HepG2 (cell line): Measurements from ENCODE around the gene ELMOD3. TPM values are rescaled to one million over a fixed set of nuclear protein-coding genes. Genes with fewer than 3 reads are reported as not detected.
A peak's percentile ranks its signal among the peaks of the same experiment; 100 is the strongest.

Experiments used
- POLR2AphosphoS5 ChIP-seq: IDR thresholded peaks from 2 replicates; pipeline ENCODE4 v1.6.1; 2012; ENCODE audit warnings: low read depth, low read length
- TEAD2 ChIP-seq: sonication (generic); formaldehyde crosslinking; IDR thresholded peaks from 2 replicates; pipeline ENCODE4 v1.9.0; 2021; ENCODE audit warnings: missing genetic modification reagents
- ZFX ChIP-seq: sonication (generic); formaldehyde crosslinking; IDR thresholded peaks from 2 replicates; pipeline ENCODE4 v1.4.0; 2020; ENCODE audit warnings: mild to moderate bottlenecking, low read depth, missing genetic modification reagents, moderate library complexity
- ZNF317 ChIP-seq: sonication (generic); formaldehyde crosslinking; IDR thresholded peaks from 2 replicates; pipeline ENCODE4 v1.5.0; 2020; ENCODE audit warnings: mild to moderate bottlenecking, missing genetic modification reagents
- ZNF496 ChIP-seq: sonication (generic); formaldehyde crosslinking; IDR thresholded peaks from 2 replicates; pipeline ENCODE4 v1.8.1; 2023; ENCODE audit warnings: mild to moderate bottlenecking, moderate library complexity, missing genetic modification reagents; ENCODE audit not compliant: insufficient replicate concordance
- polyA plus RNA-seq, 8 experiments: library from polyadenylated mRNA; depleted of rRNA in 3 of 8; stranded (reverse) in 7 of 8; unstranded in 1 of 8; fragments of >200 nt; fragmentation: Illumina TruSeq in 4 of 8; extraction: Trizol in 4 of 8; gene quantifications; 2 replicates each; pipeline versions ENCODE4 v1.2.1 to v1.2.3, GENCODE V29; 2011 to 2016; ENCODE audit warnings: low read depth in 4 of 8, missing spikeins in 1 of 8, mixed read lengths in 1 of 8; ENCODE audit not compliant: insufficient read depth in 1 of 8
- total RNA-seq, 5 experiments: library from RNA; depleted of rRNA; stranded (reverse); fragments of >200 nt; fragmentation: Illumina TruSeq; extraction: Trizol; gene quantifications; 2 replicates each; pipeline ENCODE4 v1.2.3, GENCODE V29; 2016; ENCODE audit warnings: low read depth in 1 of 5
- TF ChIP-seq, protein P1 (sequence below): sonication (generic); formaldehyde crosslinking; IDR thresholded peaks from 2 replicates; pipeline ENCODE4 v1.5.0; 2020; ENCODE audit warnings: missing genetic modification reagents, mild to moderate bottlenecking, borderline replicate concordance
- TF ChIP-seq, protein P2 (sequence below): sonication (generic); formaldehyde crosslinking; conservative IDR thresholded peaks from 2 replicates; pipeline ENCODE4 v1.8.0; 2022; ENCODE audit warnings: low read depth, missing genetic modification reagents
- TF ChIP-seq, protein P3 (sequence below): sonication (generic); formaldehyde crosslinking; IDR thresholded peaks from 2 replicates; pipeline ENCODE4 v1.5.1; 2020; ENCODE audit warnings: mild to moderate bottlenecking, missing genetic modification reagents
- TF ChIP-seq, protein P4 (sequence below): sonication (generic); formaldehyde crosslinking; IDR thresholded peaks from 2 replicates; pipeline ENCODE4 v1.4.0; 2020; ENCODE audit warnings: missing genetic modification reagents
- TF ChIP-seq, protein P5 (sequence below): sonication (generic); formaldehyde crosslinking; IDR thresholded peaks from 2 replicates; pipeline ENCODE4 v1.4.0; 2020; ENCODE audit warnings: mild to moderate bottlenecking, missing genetic modification reagents

The ELMOD3 gene
- total and polyA plus RNA-seq, 2 of the 13 experiments (the other 11 are each of a cell fraction or from before 2014, with no cell fraction given), result 13.3 to 19.5 TPM

DNA sequence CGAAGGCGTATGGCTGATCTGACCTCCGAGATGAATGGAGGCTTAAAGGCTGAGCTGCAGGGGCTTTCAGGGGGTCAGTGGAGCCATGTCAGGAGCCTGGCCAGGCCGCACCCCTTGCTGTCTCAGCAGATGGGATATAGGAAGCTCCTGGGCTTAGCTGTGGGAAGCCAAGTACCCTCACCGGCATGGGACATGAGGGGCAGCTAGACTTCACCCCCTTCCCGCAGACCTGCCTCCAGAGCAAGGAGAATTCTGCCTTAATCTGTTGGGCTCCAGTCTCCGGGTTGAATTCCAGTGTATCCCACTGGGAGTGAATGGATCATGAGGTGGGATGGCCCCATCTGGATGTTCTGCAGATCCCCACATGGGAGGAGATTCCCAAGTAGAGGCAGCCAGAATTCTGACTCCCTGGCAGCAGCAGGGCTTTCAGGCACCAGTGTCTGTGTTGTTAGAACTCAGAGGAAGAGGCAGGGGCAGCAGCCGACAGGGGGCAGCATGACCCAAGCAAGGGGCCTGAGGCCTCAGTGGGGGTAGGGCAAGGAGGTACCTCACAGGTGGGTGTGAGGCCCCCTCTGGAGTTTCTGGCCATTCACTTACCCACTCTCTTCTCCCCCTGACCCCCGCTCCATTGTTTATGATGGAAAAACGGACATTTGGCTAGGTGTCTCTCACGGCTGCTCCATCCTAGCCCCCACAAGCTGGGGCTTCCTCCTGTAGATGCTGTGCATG is 36.5 kb downstream of the ELMOD3 start (continued):
- TF ChIP-seq, protein P1, sequence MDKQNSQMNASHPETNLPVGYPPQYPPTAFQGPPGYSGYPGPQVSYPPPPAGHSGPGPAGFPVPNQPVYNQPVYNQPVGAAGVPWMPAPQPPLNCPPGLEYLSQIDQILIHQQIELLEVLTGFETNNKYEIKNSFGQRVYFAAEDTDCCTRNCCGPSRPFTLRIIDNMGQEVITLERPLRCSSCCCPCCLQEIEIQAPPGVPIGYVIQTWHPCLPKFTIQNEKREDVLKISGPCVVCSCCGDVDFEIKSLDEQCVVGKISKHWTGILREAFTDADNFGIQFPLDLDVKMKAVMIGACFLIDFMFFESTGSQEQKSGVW (CRISPR knock-in tag), result no peak
- TF ChIP-seq, protein P2, sequence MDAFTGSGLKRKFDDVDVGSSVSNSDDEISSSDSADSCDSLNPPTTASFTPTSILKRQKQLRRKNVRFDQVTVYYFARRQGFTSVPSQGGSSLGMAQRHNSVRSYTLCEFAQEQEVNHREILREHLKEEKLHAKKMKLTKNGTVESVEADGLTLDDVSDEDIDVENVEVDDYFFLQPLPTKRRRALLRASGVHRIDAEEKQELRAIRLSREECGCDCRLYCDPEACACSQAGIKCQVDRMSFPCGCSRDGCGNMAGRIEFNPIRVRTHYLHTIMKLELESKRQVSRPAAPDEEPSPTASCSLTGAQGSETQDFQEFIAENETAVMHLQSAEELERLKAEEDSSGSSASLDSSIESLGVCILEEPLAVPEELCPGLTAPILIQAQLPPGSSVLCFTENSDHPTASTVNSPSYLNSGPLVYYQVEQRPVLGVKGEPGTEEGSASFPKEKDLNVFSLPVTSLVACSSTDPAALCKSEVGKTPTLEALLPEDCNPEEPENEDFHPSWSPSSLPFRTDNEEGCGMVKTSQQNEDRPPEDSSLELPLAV (CRISPR knock-in tag), result no peak
- TF ChIP-seq, protein P3, sequence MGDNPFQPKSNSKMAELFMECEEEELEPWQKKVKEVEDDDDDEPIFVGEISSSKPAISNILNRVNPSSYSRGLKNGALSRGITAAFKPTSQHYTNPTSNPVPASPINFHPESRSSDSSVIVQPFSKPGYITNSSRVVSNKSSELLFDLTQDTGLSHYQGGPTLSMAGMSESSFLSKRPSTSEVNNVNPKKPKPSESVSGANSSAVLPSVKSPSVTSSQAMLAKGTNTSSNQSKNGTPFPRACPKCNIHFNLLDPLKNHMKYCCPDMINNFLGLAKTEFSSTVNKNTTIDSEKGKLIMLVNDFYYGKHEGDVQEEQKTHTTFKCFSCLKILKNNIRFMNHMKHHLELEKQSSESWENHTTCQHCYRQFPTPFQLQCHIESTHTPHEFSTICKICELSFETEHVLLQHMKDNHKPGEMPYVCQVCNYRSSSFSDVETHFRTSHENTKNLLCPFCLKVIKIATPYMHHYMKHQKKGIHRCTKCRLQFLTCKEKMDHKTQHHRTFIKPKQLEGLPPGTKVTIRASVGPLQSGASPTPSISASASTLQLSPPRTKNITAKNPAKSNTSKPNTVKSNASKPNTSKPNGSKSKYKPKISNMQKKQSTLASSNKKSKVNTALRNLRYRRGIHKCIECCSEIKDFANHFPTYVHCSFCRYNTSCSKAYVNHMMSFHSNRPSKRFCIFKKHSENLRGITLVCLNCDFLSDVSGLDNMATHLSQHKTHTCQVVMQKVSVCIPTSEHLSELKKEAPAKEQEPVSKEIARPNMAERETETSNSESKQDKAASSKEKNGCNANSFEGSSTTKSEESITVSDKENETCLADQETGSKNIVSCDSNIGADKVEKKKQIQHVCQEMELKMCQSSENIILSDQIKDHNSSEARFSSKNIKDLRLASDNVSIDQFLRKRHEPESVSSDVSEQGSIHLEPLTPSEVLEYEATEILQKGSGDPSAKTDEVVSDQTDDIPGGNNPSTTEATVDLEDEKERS, result no peak
- TF ChIP-seq ZNF317 (CRISPR knock-in tag), result no peak
- TF ChIP-seq, protein P4, sequence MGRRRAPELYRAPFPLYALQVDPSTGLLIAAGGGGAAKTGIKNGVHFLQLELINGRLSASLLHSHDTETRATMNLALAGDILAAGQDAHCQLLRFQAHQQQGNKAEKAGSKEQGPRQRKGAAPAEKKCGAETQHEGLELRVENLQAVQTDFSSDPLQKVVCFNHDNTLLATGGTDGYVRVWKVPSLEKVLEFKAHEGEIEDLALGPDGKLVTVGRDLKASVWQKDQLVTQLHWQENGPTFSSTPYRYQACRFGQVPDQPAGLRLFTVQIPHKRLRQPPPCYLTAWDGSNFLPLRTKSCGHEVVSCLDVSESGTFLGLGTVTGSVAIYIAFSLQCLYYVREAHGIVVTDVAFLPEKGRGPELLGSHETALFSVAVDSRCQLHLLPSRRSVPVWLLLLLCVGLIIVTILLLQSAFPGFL (CRISPR knock-in tag), result no peak
- TF ChIP-seq ZFX (CRISPR knock-in tag), result peak; percentile 64; the same call in 1 of the 2 replicates
- TF ChIP-seq, protein P5, sequence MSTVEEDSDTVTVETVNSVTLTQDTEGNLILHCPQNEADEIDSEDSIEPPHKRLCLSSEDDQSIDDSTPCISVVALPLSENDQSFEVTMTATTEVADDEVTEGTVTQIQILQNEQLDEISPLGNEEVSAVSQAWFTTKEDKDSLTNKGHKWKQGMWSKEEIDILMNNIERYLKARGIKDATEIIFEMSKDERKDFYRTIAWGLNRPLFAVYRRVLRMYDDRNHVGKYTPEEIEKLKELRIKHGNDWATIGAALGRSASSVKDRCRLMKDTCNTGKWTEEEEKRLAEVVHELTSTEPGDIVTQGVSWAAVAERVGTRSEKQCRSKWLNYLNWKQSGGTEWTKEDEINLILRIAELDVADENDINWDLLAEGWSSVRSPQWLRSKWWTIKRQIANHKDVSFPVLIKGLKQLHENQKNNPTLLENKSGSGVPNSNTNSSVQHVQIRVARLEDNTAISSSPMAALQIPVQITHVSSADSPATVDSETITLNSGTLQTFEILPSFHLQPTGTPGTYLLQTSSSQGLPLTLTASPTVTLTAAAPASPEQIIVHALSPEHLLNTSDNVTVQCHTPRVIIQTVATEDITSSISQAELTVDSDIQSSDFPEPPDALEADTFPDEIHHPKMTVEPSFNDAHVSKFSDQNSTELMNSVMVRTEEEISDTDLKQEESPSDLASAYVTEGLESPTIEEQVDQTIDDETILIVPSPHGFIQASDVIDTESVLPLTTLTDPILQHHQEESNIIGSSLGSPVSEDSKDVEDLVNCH (CRISPR knock-in tag), result no peak
- TF ChIP-seq TEAD2 (CRISPR knock-in tag), result no peak
- TF ChIP-seq POLR2AphosphoS5, result no peak
- TF ChIP-seq ZNF496 (CRISPR knock-in tag), result no peak
